Thymus (tissue), 11 donors: ENCODE results near the gene SYDE2. TPM values are rescaled to one million over a fixed set of nuclear protein-coding genes. Genes with fewer than 3 reads are reported as not detected.

Experiments
- DNase-seq, 9 donors: peaks; one replicate each; pipeline ENCODE4 v3.0.0-alpha.2; 2013; ENCODE audit warnings: low spot score in 9 of 9, low read depth in 6 of 9, missing footprints in 1 of 9
- H3K27ac ChIP-seq, 2 donors: one replicate each; pipeline ENCODE4 v1.5.1; 2013; ENCODE audit warnings: control low read depth in 1 of 2, low read depth in 1 of 2, low read length in 1 of 2, mild to moderate bottlenecking in 1 of 2, moderate library complexity in 1 of 2
- H3K27me3 ChIP-seq, 2 donors: one replicate each; pipeline ENCODE4 v1.5.1; 2013; ENCODE audit warnings: low read length in 1 of 2; ENCODE audit not compliant: control insufficient read depth in 2 of 2, insufficient read depth in 1 of 2
- H3K36me3 ChIP-seq, 2 donors: one replicate each; pipeline ENCODE4 v1.5.1; 2013; ENCODE audit warnings: low read length in 1 of 2, mild to moderate bottlenecking in 1 of 2, moderate library complexity in 1 of 2; ENCODE audit not compliant: control insufficient read depth in 2 of 2, insufficient read depth in 2 of 2
- H3K4me1 ChIP-seq, 2 donors: one replicate each; pipeline ENCODE4 v1.5.1; 2013; ENCODE audit warnings: low read length in 2 of 2; ENCODE audit not compliant: control insufficient read depth in 2 of 2, insufficient read depth in 2 of 2
- H3K4me3 ChIP-seq, 2 donors: one replicate each; pipeline ENCODE4 v1.5.1; 2013; ENCODE audit warnings: low read length in 2 of 2, control low read depth in 1 of 2, mild to moderate bottlenecking in 1 of 2
- H3K9me3 ChIP-seq, 2 donors: one replicate each; pipeline ENCODE4 v1.5.1; 2013; ENCODE audit warnings: low read length in 1 of 2, mild to moderate bottlenecking in 1 of 2; ENCODE audit not compliant: control insufficient read depth in 2 of 2, insufficient read depth in 1 of 2
- WGBS: extraction: QIAGEN DNeasy Blood & Tissue Kit; methylation state at CpG from one replicate; pipeline ENCODE4 v1.1.7; 2013; 5-methylcytosine and 5-hydroxymethylcytosine counted together
- polyA plus RNA-seq: library from polyadenylated mRNA; stranded (reverse); fragments of 200-250 nt; gene quantifications from one replicate; pipeline ENCODE4 v1.2.3, GENCODE V29; 2013
- total RNA-seq: library from RNA; stranded (reverse); fragments of 120-200 nt; gene quantifications from one replicate; pipeline ENCODE4 v1.2.4, GENCODE V29; 2013
- donor health status: healthy.

The SYDE2 gene
- total and polyA plus RNA-seq, 2 donors, result 1.1 to 1.3 TPM

DNA sequence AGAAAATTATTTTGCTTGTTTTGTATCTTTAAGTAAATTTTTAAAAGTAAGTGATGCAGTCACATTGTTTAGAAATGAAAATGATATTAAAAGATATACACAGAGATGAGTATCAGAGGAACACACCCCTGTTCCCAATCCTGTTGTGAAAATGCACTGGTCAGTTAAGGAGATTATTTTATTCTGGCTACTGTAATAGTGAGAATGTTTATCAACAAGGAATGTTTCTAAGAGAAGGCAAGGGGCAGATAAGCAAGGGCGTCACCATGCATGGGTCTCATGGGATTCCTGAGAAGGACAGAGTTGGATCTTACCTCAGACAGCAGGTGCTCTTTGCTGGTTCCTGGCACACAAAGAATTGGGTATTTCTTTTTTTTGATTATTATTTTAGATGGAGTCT, 36.8 kb upstream of the SYDE2 start:
- H3K36me3 ChIP-seq, result no peaks in the 10 kb centered on the region
- H3K4me3 ChIP-seq, result no peak overlapping the region
- no peaks in the 10 kb centered on the region for H3K27me3 ChIP-seq
- no peaks in the 10 kb centered on the region for H3K4me1 ChIP-seq
- DNase-seq, result no peak
- peaks cover 0 to 4% of the 10 kb centered on the region in 2 donors for H3K9me3 ChIP-seq
- H3K27ac ChIP-seq, result no peak overlapping the region
- WGBS, result 95% methylated on average over 1 of the region's 1 CpG

GRCh38 chr1:85230305-85230977, 29.6 kb upstream of the SYDE2 start:
- no peak overlapping the region for H3K27ac ChIP-seq
- no peak overlapping the region for H3K4me3 ChIP-seq
- WGBS, result 72% methylated on average over 8 of the region's 8 CpGs
- no peaks in the 10 kb centered on the region for H3K4me1 ChIP-seq
- H3K36me3 ChIP-seq, result no peaks in the 10 kb centered on the region
- H3K9me3 ChIP-seq, result no peaks in the 10 kb centered on the region
- DNase-seq, result no peak
- no peaks in the 10 kb centered on the region for H3K27me3 ChIP-seq

- Histone ChIP-seq H3K27ac (no peak overlapping the region), H3K9me3 (no peaks in the 10 kb centered on the region), H3K36me3 (no peaks in the 10 kb centered on the region), H3K4me3 (no peak overlapping the region), H3K27me3 (no peaks in the 10 kb centered on the region), H3K4me1 (no peaks in the 10 kb centered on the region)
- 96% methylated on average over 6 of the region's 6 CpGs for WGBS
- no peak for DNase-seq
Observed at GRCh38 chr1:85229574-85230097, 28.8 kb upstream of the SYDE2 start.

DNA sequence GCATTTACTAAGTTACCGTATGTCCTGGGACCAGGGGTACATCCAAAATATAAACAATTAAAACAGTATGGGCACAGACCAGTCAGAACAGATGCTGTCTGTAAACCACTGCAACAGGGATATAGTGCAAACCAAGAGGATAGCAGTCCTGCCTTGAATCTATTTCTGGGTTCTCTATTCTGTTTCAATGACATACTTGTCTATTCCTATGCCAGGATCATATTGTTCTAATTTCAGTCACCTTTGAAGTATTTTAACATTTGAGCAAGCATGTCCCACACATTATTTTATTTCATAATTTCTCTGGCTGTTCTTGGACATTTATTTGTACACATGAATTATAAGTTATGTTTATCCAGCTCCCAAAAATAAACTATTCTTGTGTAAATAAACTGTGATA, 28.2 kb upstream of the SYDE2 start:
- Histone ChIP-seq H3K27ac (no peak overlapping the region), H3K9me3 (no peaks in the 10 kb centered on the region), H3K4me1 (no peaks in the 10 kb centered on the region), H3K36me3 (no peaks in the 10 kb centered on the region), H3K4me3 (no peak overlapping the region), H3K27me3 (no peaks in the 10 kb centered on the region)
- 100% methylated on average over 1 of the region's 1 CpG for WGBS
- no peak for DNase-seq

DNA sequence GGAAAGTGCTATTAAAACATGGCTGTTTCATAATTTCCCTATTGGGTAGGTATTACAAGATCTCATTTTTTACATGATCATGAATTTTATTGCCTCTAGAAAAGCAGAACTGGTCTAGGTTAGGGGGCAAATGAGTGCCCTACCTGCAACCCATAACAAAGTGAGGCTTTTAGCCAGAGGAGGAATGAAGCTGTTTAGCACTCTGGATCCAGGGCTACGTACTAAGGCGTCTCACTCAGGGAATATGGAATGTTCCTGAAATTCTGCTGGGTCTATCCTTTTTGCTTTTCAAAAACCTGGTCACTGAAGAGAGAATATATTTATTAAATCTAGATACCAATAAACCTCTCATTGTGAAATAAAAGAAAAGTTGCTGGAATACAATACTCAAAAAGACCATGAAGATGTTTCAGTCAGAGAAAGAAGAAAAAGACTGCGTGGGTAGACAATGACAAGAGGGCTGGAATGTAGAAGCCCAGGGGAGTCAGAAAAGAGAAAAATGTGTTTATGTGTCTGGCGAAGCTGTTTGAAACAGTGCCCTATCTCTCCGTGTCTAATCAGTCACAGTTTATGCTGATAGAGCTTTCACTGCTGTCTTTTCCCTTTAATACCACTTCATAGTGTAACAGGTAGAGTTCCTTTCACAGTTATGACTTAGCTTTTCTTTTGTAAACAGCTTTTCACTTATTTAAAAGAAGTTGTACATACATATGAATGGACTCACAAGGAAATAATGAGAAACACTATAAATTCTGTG, 25.0 kb upstream of the SYDE2 start:
- Histone ChIP-seq H3K9me3 (no peaks in the 10 kb centered on the region), H3K27me3 (no peaks in the 10 kb centered on the region), H3K36me3 (no peaks in the 10 kb centered on the region), H3K4me1 (no peaks in the 10 kb centered on the region), H3K27ac (no peak overlapping the region), H3K4me3 (no peak overlapping the region)
- 94% methylated on average over 5 of the region's 5 CpGs for WGBS
- no peak for DNase-seq

- Histone ChIP-seq H3K36me3 (no peaks in the 10 kb centered on the region), H3K4me1 (no peaks in the 10 kb centered on the region), H3K27ac (no peak overlapping the region), H3K4me3 (no peak overlapping the region), H3K9me3 (no peaks in the 10 kb centered on the region), H3K27me3 (no peaks in the 10 kb centered on the region)
- no peak for DNase-seq
- WGBS, result 86% methylated on average over 3 of the region's 3 CpGs
Observed at GRCh38 chr1:85224734-85225623, 24.2 kb upstream of the SYDE2 start.

DNA sequence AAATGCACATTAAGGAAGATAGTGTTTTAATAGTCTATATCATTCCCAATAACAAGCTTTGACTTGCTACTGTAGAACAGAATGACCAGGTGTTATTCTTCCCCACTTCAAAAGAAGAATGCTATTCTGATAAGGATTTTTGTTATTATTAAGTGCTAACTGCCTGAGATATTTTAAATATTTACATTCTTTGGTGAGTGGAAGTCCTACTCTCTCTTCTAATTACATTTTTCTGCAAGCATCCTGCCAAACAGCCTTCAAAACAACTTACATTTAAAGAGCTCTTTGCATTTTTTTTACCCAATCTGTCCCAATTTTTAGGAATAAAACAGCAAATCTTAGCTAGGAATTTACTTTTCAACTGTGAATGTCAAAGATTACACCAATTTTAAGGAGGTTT, 23.5 kb upstream of the SYDE2 start:
- Histone ChIP-seq H3K27me3 (no peaks in the 10 kb centered on the region), H3K27ac (no peak overlapping the region), H3K9me3 (no peaks in the 10 kb centered on the region), H3K36me3 (no peaks in the 10 kb centered on the region), H3K4me1 (no peaks in the 10 kb centered on the region), H3K4me3 (no peak overlapping the region)
- DNase-seq, result no peak

GRCh38 chr1:85223334-85223733, 22.5 kb upstream of the SYDE2 start:
- Histone ChIP-seq H3K27ac (no peak overlapping the region), H3K4me3 (no peak overlapping the region), H3K9me3 (no peaks in the 10 kb centered on the region), H3K27me3 (no peaks in the 10 kb centered on the region), H3K4me1 (no peaks in the 10 kb centered on the region), H3K36me3 (no peaks in the 10 kb centered on the region)
- WGBS, result 87% methylated on average over 5 of the region's 5 CpGs
- no peak for DNase-seq

GRCh38 chr1:85220756-85221201, 20.0 kb upstream of the SYDE2 start:
- 80% methylated on average over 7 of the region's 7 CpGs for WGBS
- H3K27ac ChIP-seq, result no peak overlapping the region
- no peak for DNase-seq
- H3K4me3 ChIP-seq, result no peak overlapping the region
- H3K36me3 ChIP-seq, result no peaks in the 10 kb centered on the region
- no peaks in the 10 kb centered on the region for H3K9me3 ChIP-seq
- no peaks in the 10 kb centered on the region for H3K27me3 ChIP-seq
- H3K4me1 ChIP-seq, result no peaks in the 10 kb centered on the region
